C4-2B (cell line): Measurements from ENCODE around the gene FLYWCH1.

Experiments
- CTCF ChIP-seq: fragments of 450-650 bp; conservative IDR thresholded peaks from 2 replicates; pipeline ENCODE4 v1.5.1; 2017; ENCODE audit warnings: mild to moderate bottlenecking
- ZFX ChIP-seq: fragments of 450-650 bp; IDR thresholded peaks from 2 replicates; pipeline ENCODE4 v1.6.1; 2017

GRCh38 chr16:2942045-2942444, 30.3 kb downstream of the FLYWCH1 start:
- TF ChIP-seq CTCF = no peak
- no peak for TF ChIP-seq ZFX
